ENCODE measurements around the gene VAV2.

The VAV2 gene

DNA sequence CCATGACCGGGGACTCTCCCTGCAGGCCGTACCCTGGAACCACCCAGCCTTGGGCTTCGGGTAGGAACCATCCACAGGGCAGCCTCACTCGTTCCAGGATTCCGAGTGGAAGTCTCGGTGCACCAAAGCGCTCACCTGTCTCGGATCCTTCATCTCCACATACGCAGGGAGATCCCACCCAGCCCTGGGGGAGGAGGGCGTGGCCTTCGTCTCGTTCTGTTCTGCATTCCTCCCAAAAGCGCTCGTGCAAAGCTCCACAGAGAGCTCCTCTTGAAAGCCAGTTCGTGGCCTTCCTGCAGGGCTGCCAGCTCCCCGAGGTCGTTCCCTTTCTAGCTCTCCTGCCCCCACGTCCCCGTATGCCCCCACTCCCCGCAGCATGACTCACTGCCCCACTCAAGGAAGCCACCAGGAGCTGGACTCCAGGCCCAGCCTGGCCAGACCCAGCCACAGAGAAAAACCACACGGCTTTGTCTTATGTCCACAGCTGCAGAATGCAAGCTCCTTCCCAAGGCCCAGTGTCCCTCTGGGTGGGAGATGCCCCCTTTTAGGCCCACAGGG is 189.0 kb downstream of the VAV2 start:
- no peak for DNase-seq (ENCODE audit: extremely low read depth, low read depth)
- TF ChIP-seq, protein P1, sequence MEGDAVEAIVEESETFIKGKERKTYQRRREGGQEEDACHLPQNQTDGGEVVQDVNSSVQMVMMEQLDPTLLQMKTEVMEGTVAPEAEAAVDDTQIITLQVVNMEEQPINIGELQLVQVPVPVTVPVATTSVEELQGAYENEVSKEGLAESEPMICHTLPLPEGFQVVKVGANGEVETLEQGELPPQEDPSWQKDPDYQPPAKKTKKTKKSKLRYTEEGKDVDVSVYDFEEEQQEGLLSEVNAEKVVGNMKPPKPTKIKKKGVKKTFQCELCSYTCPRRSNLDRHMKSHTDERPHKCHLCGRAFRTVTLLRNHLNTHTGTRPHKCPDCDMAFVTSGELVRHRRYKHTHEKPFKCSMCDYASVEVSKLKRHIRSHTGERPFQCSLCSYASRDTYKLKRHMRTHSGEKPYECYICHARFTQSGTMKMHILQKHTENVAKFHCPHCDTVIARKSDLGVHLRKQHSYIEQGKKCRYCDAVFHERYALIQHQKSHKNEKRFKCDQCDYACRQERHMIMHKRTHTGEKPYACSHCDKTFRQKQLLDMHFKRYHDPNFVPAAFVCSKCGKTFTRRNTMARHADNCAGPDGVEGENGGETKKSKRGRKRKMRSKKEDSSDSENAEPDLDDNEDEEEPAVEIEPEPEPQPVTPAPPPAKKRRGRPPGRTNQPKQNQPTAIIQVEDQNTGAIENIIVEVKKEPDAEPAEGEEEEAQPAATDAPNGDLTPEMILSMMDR (IDR thresholded peaks at IDR 0.05; ENCODE audit: low read depth, low read length, missing control alignments): no peak
- no peak overlapping the region for H3K4me3 ChIP-seq (replicated peaks; ENCODE audit: low read depth, low read length)

DNA sequence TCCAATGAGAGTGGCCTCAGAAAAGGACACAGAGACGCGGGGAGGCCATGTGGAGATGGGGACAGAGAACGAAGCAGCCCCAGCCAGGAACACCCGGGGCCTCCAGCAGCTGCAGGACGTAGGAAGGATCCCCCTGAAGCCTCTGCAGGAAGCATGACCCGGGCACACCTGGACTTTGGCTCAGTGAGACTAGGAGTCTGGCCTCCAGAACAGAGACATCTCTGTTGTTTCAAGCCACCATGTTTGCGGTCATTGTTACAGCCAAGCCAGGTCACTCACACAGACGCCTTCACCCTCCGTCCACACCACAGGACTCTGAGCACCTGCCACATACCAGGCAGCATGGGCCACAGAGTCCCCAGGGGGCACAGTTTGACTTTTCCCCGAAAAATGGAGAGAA is 190.4 kb downstream of the VAV2 start:
- DNase-seq (ENCODE audit: extremely low read depth, low read depth): no peak
- no peak overlapping the region for H3K4me3 ChIP-seq (replicated peaks; ENCODE audit: low read depth, low read length)
- TF ChIP-seq, protein P1 (IDR thresholded peaks at IDR 0.05; ENCODE audit: low read depth, low read length, missing control alignments): no peak

DNA sequence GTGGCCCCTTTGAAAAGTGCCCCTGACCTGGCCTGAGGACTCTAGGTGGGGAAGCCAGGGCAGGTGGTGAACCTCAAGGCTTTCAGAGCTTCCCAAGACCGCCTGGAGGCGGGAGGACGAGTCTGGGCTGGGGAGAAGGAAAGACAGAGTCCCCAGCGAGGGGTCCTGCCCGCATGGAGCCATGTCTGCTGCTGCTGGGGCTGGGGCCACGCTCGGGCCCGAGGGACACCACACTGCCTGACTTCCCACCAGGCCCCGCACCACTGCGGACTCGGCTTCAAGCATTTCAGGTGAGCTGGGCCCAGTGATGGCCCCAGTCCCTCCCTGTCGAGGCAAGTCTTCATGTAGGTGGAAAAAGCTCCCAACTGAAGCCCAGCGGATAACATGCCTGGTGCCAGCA is 191.9 kb downstream of the VAV2 start:
- no peak for DNase-seq (ENCODE audit: extremely low read depth, low read depth)
- no peak overlapping the region for H3K4me3 ChIP-seq (replicated peaks; ENCODE audit: low read depth, low read length)
- TF ChIP-seq, protein P1 (IDR thresholded peaks at IDR 0.05; ENCODE audit: low read depth, low read length, missing control alignments): no peak

DNA sequence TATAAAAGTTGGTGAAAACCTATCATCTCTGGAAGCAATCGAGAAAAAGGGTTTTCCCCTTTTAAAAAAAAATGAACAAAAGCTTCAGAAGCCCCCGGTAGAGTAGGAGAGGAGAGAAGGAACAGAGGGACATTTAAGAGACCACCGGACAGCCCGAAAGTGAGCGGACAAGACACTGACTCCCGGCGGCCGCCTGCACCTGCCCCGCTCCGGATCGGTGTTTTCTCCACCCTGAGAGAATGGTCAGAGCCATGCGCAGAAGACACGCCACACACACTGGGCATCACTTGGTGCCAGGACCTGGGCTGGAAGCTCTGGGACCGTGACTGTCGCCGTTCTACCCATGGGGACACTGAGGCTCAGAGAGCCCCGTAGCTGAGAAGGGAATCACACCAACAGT is 192.4 kb downstream of the VAV2 start:
- TF ChIP-seq, protein P1 (IDR thresholded peaks at IDR 0.05; ENCODE audit: low read depth, low read length, missing control alignments): no peak
- no peak for DNase-seq (ENCODE audit: extremely low read depth, low read depth)
- no peak overlapping the region for H3K4me3 ChIP-seq (replicated peaks; ENCODE audit: low read depth, low read length)

DNA sequence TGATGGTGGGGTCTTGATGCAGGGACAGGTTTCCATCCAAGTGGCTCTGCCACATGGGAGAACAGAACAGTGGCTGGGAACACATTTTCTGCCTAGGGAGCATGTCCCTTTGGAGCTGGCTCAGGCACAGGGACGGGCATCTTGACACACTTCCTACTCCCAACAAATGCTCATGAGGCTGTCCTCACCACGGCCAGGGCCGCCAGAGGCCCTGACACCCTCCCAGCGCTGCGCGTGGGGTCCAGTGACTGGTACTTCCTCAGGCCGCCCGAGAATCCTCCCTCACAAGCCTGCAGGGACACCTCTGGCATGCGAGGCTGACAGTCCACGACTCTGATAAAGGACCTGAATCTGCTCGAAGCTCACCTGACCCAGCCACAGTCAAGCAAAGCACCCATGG is 193.0 kb downstream of the VAV2 start:
- TF ChIP-seq, protein P1 (IDR thresholded peaks at IDR 0.05; ENCODE audit: low read depth, low read length, missing control alignments): no peak
- no peak for DNase-seq (ENCODE audit: extremely low read depth, low read depth)
- H3K4me3 ChIP-seq (replicated peaks; ENCODE audit: low read depth, low read length): no peak overlapping the region

DNA sequence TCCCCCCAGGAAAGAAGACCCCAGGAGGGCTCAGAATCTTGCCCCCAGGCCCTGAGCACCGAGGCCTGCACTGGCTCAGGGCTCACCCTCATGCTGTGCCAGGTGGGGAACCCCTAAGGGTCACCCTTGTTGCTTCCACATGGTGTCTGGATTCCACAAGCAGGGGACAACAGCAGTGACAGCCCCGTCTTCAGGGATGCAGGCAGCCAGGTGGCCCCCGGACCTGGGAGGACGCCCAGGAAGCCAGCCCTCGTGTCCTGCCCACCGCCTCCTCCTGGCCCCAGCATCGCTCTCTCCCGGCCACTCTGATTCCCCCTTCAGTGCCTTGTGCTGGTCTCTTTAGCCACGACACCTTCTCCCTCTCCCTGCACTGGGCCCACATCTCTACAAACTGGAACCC is 194.0 kb downstream of the VAV2 start:
- TF ChIP-seq, protein P1 (IDR thresholded peaks at IDR 0.05; ENCODE audit: low read depth, low read length, missing control alignments): no peak
- DNase-seq (ENCODE audit: extremely low read depth, low read depth): no peak
- H3K4me3 ChIP-seq (replicated peaks; ENCODE audit: low read depth, low read length): no peak overlapping the region
